ENCODE results near the gene ABHD18.
"Not testable (repeated sequence)": the region's sequence is repeated elsewhere in the genome, so short reads cannot be mapped to it uniquely, and the experiment has no call there.

Gene ABHD18

GRCh38 chr4:127965062-127965802, at the start of gene ABHD18, which contains the start of gene MFSD8:
TSS of gene ABHD18 (plus strand) at chr4:127965406. CDS start at chr4:127982956, 17,550 bp downstream.
TSS of gene MFSD8 (minus strand) at chr4:127965173. CDS start at chr4:127965133, 40 bp downstream.
- DNase-seq: peak; percentile 99

- no peak for DNase-seq
These were observed 48.7 kb upstream of the ABHD18 start for GRCh38 chr4:127916512-127916911.

DNA sequence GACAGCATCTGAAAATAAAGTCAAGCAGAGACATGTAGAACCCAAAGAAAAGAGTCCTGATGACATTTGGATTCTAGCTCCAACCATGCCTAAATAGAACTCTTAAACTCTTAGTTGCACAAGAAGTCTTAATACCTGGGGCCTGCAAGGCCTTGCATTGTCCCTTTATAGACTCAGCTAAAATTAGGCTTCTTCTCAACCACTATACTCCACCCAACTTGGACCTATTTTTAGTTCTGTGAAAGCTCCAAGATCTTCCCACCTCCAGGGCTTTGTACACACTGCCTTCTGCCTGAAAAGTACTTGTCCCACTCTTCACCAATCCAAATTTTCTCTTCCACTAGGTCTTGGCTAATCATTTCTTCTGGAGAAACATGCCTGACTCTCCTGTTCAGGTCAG, 48.1 kb upstream of the ABHD18 start:
- no peak for DNase-seq

DNA sequence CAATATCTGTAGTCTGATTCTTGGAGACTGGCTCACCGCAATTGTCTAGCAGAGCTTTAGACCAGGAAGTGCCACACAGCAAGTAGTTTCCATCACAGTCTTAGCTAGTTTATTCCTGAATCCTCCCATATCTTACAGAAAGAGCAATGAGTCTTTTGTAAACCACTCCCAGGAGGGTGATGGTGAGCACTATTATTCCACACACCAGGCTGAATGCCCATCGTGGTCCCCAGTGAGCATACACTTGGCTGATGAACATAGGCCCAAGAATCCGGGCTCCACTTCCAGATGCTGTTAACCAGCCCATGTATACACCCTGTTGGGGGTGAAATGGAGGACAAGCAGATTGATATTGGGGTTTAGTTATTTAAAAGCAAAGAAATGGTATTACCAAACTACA, 44.7 kb upstream of the ABHD18 start:
- DNase-seq: no peak

DNA sequence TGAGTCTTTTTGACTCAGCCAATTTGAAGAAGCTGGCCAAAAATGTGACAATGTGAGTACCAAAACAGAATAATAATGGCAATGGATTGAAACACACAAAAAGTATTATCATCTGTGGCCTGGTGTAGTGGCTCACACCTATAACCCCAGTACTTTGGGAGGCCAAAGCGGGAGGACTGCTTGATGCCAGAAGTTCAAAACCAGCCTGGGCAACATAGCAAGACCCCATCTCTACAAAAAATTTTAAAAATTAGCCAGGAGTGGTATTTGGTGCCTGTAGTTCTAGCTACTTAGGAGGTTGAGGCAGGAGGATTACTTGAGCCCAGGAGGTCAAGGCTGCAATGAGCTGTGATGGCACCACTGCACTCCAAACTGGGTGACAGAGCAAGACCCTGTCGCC, 43.0 kb upstream of the ABHD18 start:
- no peak for DNase-seq

DNA sequence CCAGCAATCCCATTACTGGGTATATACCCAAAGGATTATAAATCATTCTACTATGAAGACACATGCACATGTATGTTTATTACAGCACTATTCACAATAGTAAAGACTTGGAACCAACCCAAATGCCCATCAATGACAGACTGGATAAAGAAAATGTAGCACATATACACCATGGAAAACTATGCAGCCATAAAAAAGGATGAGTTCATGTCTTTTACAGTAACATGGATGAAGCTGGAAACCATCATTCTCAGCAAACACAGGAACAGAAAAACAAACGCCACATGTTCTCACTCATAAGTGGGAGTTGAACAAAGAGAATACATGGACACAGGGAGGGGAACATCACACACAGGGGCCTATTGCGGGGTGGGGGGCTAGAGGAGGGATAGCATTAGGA, 39.5 kb upstream of the ABHD18 start:
- DNase-seq: not testable (repeated sequence)

DNA sequence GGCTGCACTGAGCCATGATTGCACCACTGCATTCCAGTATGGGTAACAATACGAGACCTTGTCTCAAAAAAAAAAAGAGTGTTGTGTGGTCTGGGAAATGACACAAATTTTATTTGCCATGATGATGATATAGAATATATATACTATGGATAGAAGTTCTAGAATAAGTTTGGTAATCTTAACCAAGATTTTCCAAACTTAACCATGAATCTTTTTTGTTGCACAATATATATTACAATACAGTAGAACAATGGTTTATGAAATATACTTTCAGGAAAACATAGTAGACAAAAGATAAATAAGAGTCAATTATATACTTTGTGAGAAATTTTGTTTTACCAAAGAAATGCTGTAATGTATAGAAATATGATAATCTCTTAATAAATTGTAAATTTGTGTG, 35.0 kb upstream of the ABHD18 start:
- no peak for DNase-seq

DNA sequence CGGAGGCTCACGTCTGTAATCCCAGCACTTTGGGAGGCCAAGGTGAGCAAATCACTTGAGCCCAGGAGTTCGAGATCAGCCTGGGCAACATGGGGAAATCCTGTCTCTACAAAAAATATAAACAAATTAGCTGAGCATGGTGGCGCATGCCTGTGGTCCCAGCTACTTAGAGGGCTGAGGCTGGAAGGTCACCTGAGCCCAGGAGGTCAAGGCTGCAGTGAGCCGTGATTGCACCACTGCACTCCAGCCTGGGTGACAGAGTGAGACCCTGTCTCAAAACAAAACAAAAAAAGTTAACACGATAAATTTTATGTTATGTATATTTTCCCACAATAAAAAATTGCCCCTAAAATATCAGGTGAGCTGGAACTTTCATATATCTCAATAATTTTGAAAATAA, 33.4 kb upstream of the ABHD18 start:
- DNase-seq: not testable (repeated sequence)

- DNase-seq: no peak
These were observed 28.2 kb upstream of the ABHD18 start for GRCh38 chr4:127936974-127937373.

DNA sequence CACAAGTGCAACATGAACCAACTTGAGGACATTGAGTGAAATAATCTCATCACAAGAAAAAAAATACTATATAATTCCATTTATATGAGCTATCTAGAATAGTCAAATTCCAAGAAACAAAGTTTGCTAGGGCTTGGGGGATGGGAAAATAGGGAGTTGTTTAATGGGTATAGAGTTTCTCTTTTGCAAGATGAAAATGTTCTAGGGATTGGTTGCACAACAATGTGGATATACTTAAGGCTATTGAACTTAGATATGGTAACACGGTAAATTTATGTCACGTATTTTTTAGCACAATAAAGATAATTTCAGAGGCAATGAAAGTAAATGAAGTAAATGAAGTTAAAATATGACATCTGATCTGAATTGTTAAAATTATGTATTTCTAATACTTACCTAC, 8.1 kb upstream of the ABHD18 start:
- no peak for DNase-seq

GRCh38 chr4:127959794-127960193, 5.4 kb upstream of the ABHD18 start:
- DNase-seq: no peak

DNA sequence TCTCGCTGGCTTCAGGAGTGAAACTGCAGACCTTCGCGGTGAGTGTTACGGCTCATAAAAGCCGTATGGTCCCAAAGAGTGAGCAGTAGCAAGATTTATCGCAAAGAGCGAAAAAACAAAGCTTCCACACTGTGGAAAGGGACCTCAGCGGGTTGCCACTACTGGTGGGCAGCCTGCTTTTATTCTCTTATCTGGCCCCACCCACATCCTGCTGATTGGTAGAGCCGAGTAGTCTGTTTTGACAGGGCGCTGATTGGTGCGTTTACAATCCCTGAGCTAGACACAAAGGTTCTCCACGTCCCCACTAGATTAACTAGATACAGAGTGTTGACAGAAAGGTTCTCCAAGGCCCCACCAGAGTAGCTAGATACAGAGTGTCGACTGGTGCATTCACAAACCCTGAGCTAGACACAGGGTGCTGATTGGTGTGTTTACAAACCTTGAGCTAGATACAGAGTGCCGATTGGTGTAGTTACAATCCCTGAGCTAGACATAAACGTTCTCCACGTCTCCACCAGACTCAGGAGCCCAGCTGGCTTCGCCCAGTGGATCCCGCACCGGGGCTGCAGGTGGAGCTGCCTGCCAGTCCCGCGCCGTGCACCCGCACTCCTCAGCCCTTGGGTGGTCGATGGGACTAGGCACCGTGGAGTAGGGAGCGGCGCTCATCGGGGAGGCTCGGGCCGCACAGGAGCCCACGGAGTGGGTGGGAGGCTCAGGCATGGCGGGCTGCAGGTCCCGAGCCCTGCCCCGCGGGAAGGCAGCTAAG, 1.4 kb upstream of the ABHD18 start:
- DNase-seq: not testable (repeated sequence)

GRCh38 chr4:127964426-127965061, 662 bp upstream of the ABHD18 start:
- not testable (repeated sequence) for DNase-seq

DNA sequence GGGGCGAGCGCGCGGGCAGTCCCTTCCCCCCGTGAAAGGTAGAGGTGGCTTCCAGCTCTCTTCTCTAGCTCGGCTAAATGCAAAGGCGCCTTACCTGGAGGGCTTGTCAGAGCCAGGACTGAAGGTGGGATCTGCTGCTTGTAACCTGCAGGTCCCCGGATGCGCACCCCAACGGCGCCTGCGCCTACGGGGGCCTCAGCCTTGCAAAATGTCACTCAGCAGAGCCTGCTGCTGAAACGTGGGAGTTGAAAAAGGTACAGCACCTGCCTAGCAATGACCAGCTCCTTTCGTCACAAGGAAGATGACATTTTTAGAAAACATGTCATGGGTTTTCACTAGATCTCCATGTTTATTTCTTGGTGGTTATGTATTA, 583 bp downstream of the ABHD18 start:
- DNase-seq: peak; percentile 68

- DNase-seq: no peak
These were observed 2.1 kb downstream of the ABHD18 start for GRCh38 chr4:127967141-127967775.

- no peak for DNase-seq
These were observed 3.4 kb downstream of the ABHD18 start for GRCh38 chr4:127968586-127968985.

DNA sequence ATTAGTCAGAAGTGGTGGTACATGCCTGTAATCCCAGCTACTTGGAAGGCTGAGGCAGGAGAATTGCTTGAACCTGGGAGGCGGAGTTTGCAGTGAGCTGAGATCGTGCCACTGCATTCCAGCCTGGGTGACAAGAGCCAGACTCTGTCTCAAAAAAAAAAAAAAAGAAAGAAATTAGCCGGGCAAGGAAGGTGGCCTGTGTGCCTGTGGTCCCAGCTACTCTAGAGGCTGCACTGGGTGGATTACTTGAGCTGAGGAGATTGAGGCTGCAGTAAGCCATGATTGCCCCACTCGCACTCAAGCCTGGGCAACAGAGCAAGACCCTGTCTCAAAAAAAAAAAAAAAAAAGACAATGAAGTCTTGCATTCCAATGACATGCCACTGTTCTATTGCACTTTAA, 5.7 kb downstream of the ABHD18 start:
- not testable (repeated sequence) for DNase-seq

DNA sequence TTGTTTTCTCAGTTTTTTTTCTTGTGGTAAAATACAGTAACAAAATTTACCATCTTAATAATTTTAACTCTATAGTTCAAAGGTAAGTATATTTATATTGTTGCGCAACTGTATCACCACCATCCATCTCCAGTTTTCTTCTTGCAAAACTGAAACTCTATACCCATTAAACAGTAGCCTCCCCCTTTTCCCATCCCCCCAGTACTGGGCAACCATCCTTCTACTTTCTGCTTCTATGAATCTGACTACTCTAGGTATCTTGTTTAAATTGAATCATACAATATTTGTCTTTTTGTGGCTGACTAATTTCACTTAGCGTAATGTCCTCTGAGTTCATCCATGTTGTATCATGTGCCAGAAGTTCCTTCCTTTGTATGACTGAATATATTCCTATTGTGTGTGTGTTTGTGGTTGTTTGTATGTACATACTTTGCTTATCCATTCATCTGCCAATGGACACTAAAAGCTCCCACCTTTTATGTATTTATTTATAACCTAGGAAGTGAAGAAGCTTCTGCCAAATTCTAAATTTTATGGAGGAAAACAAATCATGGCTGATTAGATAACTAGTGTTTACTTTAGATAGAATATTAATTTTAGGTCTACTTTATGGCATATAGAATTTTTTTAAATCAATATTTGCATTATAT, 10.0 kb downstream of the ABHD18 start:
- DNase-seq: no peak

DNA sequence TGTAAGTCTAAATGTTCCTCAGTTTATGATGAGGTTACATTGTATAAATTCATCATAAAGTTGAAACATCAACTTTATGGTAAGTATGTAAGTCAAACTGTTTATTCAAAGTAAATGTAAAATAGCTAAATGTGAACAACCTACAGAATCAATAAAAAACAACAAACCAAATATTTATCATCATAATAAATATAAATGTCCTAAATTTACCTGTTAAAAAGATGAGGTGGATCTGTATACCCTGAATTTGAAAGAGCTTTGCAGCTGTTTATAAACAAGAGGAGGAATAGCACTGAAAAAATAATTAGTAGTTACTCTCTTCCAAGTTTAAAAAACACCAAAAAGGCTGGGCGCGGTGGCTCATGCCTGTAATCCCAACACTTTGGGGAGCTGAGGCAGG, 13.7 kb downstream of the ABHD18 start:
- DNase-seq: no peak

- DNase-seq: no peak
These were observed 17.2 kb downstream of the ABHD18 start for GRCh38 chr4:127982445-127982844.

GRCh38 chr4:127985989-127986388, 20.8 kb downstream of the ABHD18 start:
- DNase-seq: no peak

GRCh38 chr4:127988638-127989037, 23.4 kb downstream of the ABHD18 start:
- DNase-seq: no peak

DNA sequence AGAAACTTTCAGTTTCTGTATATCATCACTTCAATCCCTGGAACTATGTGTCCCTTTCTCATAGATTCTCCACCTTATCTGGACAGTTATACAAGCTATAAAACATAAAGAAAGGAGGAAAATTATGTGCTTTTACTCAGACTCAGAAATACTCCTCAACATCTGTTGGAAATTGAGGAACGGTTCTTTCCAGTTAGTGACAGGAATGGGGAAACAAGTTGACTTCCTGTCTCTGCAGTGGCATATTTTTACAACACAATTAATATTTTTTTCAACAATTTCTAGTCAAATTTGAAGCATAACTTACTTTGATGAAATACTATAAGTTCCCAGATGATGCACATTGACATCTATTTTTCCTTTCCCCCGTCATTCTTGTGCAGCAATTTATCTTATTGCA, 27.9 kb downstream of the ABHD18 start:
- DNase-seq: no peak
